Omental fat pad (tissue), 4 donors: Measurements from ENCODE around the gene SPIRE2. TPM values are rescaled to one million over a fixed set of nuclear protein-coding genes. Genes with fewer than 3 reads are reported as not detected.
A peak's percentile ranks its signal among the peaks of the same experiment; 100 is the strongest.
"Not testable (repeated sequence)": the region's sequence is repeated elsewhere in the genome, so short reads cannot be mapped to it uniquely, and the experiment has no call there.

Source experiments
- ATAC-seq: fragments of 150-250 bp; one replicate; pipeline ENCODE4 v1.9.1; 2016; ENCODE audit warnings: mild to moderate bottlenecking, moderate library complexity; ENCODE audit not compliant: low FRiP score
- DNase-seq: peaks from one replicate; pipeline ENCODE4 v3.0.0-alpha.2; 2019; ENCODE audit warnings: low spot score
- total RNA-seq, 4 donors: library from RNA; depleted of rRNA; stranded (reverse); fragments of >200 nt; gene quantifications; one replicate each; pipeline ENCODE4 v1.1.0, GENCODE V29; 2016
- TF ChIP-seq, protein P1 (sequence below), 3 donors: fragments of 450-650 bp; IDR thresholded peaks; one replicate each; pipeline ENCODE4 v1.5.1; 2016 to 2017; ENCODE audit warnings: antibody characterized with exemption in 3 of 3, mild to moderate bottlenecking in 3 of 3, moderate library complexity in 2 of 3

The SPIRE2 gene
- 1 to 10 TPM; 2.4 to 4.8 (median 3.2) TPM for total RNA-seq

- TF ChIP-seq, protein P1, sequence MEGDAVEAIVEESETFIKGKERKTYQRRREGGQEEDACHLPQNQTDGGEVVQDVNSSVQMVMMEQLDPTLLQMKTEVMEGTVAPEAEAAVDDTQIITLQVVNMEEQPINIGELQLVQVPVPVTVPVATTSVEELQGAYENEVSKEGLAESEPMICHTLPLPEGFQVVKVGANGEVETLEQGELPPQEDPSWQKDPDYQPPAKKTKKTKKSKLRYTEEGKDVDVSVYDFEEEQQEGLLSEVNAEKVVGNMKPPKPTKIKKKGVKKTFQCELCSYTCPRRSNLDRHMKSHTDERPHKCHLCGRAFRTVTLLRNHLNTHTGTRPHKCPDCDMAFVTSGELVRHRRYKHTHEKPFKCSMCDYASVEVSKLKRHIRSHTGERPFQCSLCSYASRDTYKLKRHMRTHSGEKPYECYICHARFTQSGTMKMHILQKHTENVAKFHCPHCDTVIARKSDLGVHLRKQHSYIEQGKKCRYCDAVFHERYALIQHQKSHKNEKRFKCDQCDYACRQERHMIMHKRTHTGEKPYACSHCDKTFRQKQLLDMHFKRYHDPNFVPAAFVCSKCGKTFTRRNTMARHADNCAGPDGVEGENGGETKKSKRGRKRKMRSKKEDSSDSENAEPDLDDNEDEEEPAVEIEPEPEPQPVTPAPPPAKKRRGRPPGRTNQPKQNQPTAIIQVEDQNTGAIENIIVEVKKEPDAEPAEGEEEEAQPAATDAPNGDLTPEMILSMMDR (IDR thresholded peaks at IDR 0.05) = no peak
- ATAC-seq = peak; percentile 93
- no peak for DNase-seq
These were observed at the start of gene SPIRE2 for GRCh38 chr16:89828199-89828869. Gene SPIRE2 (plus strand): TSS chr16:89828475. CDS start chr16:89828551, 76 bp downstream.

GRCh38 chr16:89779231-89779908, 48.9 kb upstream of the SPIRE2 start:
- DNase-seq (no peak), ATAC-seq (no peak)
- TF ChIP-seq, protein P1 (IDR thresholded peaks at IDR 0.05) = no peak

GRCh38 chr16:89779909-89780305, 48.4 kb upstream of the SPIRE2 start:
- DNase-seq (no peak), ATAC-seq (no peak)
- TF ChIP-seq, protein P1 (IDR thresholded peaks at IDR 0.05) = no peak

GRCh38 chr16:89782489-89782888, 45.8 kb upstream of the SPIRE2 start:
- DNase-seq = no peak
- no peak for ATAC-seq
- TF ChIP-seq, protein P1 (IDR thresholded peaks at IDR 0.05) = no peak

DNA sequence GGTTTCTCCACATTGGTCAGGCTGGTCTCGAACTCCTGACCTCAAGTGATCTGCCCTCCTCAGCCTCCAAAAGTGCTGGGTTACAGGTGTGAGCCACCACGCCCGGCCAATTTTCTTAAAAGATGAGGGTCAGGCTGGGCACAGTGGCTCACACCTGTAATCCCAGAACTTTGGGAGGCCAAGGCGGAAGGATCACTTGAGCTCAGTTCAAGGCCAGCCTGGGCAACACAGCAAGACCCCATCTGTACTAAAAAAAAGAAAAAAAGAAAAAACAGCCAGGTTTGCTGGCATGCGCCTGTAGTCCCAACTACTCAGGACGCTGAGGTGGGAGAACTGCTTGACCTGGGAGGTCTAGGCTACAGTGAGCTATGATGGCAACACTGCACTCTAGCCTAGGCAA, 44.3 kb upstream of the SPIRE2 start:
- not testable (repeated sequence) for DNase-seq, ATAC-seq

GRCh38 chr16:89784406-89784805, 43.9 kb upstream of the SPIRE2 start:
- ATAC-seq = no peak

DNA sequence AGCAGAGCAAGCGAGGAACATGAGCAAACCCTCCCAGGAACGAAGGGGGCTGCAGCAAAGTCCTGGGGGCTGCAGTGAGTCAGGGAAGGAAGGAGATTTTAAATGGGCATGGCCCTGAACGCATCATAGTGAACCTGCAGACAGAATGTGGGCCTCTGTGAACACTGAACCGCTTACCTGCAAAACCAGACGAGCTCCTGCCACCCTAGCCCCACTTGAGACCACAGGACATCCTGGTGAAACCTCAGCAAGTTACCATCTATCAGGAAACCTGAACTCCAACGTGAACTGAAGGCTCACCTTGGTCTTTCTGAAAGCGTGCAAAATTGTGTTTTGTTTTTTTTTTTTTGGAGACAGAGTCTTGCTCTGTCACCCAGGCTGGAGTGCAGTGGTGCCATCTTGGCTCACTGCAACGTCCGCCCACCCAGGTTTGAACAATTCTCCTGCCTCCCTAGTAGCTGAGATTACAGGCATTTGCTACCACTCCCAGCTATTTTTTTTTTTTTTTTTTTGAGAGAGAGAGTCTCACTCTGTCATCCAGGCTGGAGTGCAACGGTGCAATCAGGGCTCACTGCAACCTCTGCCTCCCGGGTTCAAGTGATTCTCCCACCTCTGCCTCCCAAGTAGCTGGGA, 42.6 kb upstream of the SPIRE2 start:
- ATAC-seq = no peak
- no peak for DNase-seq
- TF ChIP-seq, protein P1 (IDR thresholded peaks at IDR 0.05) = no peak

More at GRCh38 chr16:89784406-89784805, 43.9 kb upstream of the SPIRE2 start:
- DNase-seq = no peak
- TF ChIP-seq, protein P1 (IDR thresholded peaks at IDR 0.05) = no peak
